Duodenal mucosa (tissue), 2 donors: Measurements from ENCODE around the gene KCNG2.

ENCODE experiments used
- H3K27ac ChIP-seq: one replicate; pipeline ENCODE4 v1.7.0; 2013; ENCODE audit warnings: low read depth, low read length
- H3K27me3 ChIP-seq, 2 donors: one replicate each; pipeline ENCODE4 v1.7.0; 2013; ENCODE audit warnings: low read length in 2 of 2, control low read depth in 1 of 2; ENCODE audit not compliant: insufficient read depth in 2 of 2, control insufficient read depth in 1 of 2
- H3K36me3 ChIP-seq, 2 donors: one replicate each; pipeline ENCODE4 v1.7.0; 2013; ENCODE audit warnings: low read length in 2 of 2, control low read depth in 1 of 2; ENCODE audit not compliant: insufficient read depth in 2 of 2, control insufficient read depth in 1 of 2
- H3K4me1 ChIP-seq, 2 donors: one replicate each; pipeline ENCODE4 v1.7.0; 2013; ENCODE audit warnings: low read length in 2 of 2, control low read depth in 1 of 2; ENCODE audit not compliant: insufficient read depth in 2 of 2, control insufficient read depth in 1 of 2
- H3K4me3 ChIP-seq, 2 donors: one replicate each; pipeline ENCODE4 v1.7.0; 2013; ENCODE audit warnings: low read length in 2 of 2, low read depth in 1 of 2
- H3K9ac ChIP-seq, 2 donors: one replicate each; pipeline ENCODE4 v1.7.0; 2013; ENCODE audit warnings: low read length in 2 of 2, low read depth in 1 of 2
- H3K9me3 ChIP-seq, 2 donors: one replicate each; pipeline ENCODE4 v1.7.0; 2013; ENCODE audit warnings: low read length in 2 of 2, control low read depth in 1 of 2; ENCODE audit not compliant: control insufficient read depth in 1 of 2

KCNG2 gene

DNA sequence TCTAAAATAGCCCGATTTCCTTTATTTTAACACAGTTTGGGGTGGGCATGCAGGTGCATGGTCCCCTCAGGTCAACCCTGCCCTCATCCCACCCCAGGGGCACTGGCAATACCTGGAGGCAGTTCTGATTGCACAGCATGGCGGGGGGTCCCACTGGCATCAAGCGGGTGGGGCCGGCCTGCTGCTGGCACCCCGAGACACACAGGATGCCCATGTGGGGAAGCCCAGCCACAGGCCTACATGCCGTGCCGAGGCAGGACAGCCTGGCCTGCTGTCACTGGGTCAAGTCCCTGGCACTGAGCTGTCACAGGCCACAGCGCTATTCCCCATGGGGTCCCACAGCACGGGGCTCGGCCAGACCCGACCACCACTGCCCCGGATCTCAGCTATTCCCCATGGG is 11.9 kb upstream of the KCNG2 start:
- no peak overlapping the region for H3K4me3 ChIP-seq
- no peak overlapping the region for H3K27ac ChIP-seq
- peaks cover 17 to 29% of the 10 kb centered on the region in 2 donors for H3K27me3 ChIP-seq
- peaks cover 0 to 4% of the 10 kb centered on the region in 2 donors for H3K9me3 ChIP-seq
- no peaks in the 10 kb centered on the region for H3K36me3 ChIP-seq
- no peaks in the 10 kb centered on the region for H3K4me1 ChIP-seq
- no peak overlapping the region for H3K9ac ChIP-seq

DNA sequence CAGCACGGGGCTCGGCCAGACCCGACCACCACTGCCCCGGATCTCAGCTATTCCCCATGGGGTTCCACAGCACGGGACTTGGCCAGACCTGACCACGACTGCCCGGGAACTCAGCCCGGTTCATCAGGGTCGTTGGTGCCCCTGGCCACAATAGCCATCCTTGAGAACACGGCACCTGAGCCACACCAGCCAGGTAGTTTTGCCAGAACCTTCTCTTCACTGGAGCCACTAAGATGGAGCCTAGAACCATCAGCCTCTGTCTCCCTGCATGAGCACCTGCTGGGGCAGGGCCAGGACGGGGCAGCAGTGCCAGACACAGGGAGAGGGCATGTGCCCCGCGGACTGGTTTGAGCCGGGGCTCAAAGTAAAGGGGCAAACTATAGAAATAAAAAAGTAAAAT is 11.4 kb upstream of the KCNG2 start:
- H3K9me3 ChIP-seq: peaks cover 0 to 4% of the 10 kb centered on the region in 2 donors
- H3K27ac ChIP-seq: no peak overlapping the region
- H3K36me3 ChIP-seq: no peaks in the 10 kb centered on the region
- no peak overlapping the region for H3K4me3 ChIP-seq
- H3K9ac ChIP-seq: no peak overlapping the region
- peaks cover 18 to 32% of the 10 kb centered on the region in 2 donors for H3K27me3 ChIP-seq
- peaks cover 0 to 1% of the 10 kb centered on the region in 2 donors for H3K4me1 ChIP-seq

DNA sequence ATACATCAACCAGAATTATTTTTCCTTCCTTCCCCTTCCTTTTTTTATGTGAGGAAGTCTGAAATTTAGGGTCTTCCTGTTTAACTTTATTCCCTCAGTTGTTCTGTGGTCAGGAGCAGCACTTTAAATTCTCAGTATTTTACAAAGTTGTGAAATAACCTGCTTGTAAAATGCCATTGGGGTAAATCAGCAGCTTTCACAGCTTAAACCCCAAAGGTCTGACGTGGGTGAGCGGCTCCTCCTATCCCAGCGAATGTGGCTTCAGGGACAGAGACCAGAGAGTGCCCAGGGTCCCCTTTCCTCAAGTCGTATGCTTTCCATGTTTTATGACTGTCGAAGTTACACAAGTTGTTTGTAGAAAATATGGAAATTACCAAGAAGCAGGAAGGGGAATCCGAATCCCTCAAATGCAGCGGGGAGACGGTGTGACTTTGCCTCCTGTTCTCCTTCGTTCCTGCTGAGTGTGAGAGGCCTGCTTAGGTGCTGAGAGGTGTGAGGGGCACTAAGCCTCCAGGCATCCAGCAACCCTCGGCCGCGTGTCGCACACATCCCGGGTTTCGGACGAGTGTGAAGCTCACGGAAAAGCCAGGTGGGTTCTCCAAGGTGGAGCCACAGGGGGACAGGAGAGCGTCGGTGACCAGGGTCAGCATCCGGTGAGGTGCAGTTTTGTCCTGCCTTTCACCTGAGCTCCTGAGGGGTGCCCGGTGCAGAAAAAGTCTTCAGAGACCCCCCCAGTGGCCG is 10.8 kb upstream of the KCNG2 start:
- peaks cover 3 to 8% of the 10 kb centered on the region in 2 donors for H3K4me1 ChIP-seq
- no peak overlapping the region for H3K27ac ChIP-seq
- H3K9me3 ChIP-seq: peaks cover 0 to 4% of the 10 kb centered on the region in 2 donors
- peaks cover 24 to 34% of the 10 kb centered on the region in 2 donors for H3K27me3 ChIP-seq
- no peak overlapping the region for H3K9ac ChIP-seq
- no peaks in the 10 kb centered on the region for H3K36me3 ChIP-seq
- no peak overlapping the region for H3K4me3 ChIP-seq

DNA sequence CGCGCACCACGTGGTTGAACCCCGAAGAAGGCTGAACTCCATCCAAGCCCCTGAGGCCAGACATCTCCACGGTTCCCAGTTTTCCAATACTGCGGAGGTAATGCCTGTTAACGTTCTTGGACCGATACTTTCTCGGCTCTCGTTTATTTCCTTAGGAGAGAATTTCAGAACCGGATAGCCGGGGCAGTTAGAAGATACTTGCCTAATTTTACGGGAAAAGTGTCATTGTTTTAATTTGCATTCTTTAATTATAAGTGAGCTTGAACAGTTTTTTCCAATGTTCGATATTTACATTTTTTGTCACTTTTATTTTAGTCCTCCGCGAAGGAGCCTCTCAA is 10.2 kb upstream of the KCNG2 start:
- Histone ChIP-seq H3K4me3 (no peak overlapping the region), H3K4me1 (peaks cover 4 to 9% of the 10 kb centered on the region in 2 donors), H3K27ac (no peak overlapping the region), H3K36me3 (no peaks in the 10 kb centered on the region), H3K9ac (no peak overlapping the region), H3K9me3 (peaks cover 0 to 4% of the 10 kb centered on the region in 2 donors), H3K27me3 (peaks cover 25 to 34% of the 10 kb centered on the region in 2 donors)

DNA sequence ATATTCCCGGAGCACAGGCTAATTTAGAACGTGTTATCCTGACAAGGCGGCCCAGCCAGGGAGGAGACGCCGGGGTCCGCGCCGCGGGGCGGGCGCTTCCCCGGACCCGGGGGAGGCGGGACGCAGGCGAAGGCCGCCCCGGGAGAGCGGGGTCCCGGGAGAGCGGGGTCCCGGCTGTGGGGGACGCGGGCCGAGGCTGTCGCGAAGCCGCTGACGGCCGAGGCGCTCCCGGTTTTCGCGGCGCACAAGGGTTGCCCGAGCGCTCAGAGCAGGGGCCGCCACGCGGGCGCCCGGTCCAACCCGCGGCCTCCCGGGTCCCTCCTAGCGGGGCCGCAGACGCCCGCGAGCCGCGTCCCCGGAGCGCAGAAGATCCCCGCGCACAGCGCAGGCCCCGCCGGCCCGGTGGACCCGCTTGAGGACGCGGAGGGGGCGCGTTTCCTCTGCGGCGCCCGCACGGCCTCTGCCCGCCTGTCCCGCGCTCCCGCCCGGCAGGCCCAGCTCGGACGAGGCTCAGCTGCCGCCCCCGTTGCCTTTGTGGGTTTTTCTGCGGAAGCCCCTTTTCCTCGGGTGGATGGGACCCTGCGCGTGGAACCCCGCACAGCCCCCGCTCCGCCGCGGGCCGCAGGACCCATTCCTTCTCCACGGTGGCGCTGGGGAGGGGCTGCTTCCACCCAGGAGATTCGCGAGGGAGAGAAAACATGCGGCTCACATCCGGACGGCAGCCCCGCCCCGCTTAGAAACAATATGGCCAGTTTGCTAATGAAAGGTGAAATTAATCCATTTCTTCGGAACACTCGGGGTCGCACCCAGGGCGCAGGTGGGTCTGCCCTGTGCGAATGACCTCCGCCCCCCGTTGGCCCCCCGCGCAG is 9.6 kb upstream of the KCNG2 start:
- Histone ChIP-seq H3K9me3 (peaks cover 0 to 4% of the 10 kb centered on the region in 2 donors), H3K27ac (no peak overlapping the region), H3K27me3 (peaks cover 25 to 34% of the 10 kb centered on the region in 2 donors), H3K9ac (no peak overlapping the region), H3K4me3 (no peak overlapping the region), H3K4me1 (peaks cover 4 to 9% of the 10 kb centered on the region in 2 donors), H3K36me3 (no peaks in the 10 kb centered on the region)

DNA sequence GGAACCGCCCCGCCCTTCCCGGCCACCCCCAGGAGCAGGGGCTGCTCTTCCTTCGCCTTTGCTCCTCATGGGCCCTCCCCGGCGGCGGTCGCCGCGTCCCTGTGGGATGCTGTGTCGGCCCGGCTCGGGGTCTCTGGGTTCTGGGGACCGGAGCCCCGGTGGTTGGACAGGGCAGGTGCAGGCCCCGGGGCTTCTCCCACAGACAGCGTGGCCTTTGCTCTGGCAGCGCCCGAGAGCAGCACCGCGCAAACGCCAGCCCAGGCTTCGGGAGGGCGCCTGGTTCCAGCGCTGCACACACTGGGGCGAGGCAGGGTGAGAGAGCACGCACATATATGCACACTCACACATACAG is 9.0 kb upstream of the KCNG2 start:
- Histone ChIP-seq H3K4me1 (peaks cover 4 to 9% of the 10 kb centered on the region in 2 donors), H3K36me3 (no peaks in the 10 kb centered on the region), H3K9ac (no peak overlapping the region), H3K27me3 (peaks cover 25 to 34% of the 10 kb centered on the region in 2 donors), H3K4me3 (no peak overlapping the region), H3K9me3 (peaks cover 0 to 4% of the 10 kb centered on the region in 2 donors), H3K27ac (no peak overlapping the region)

DNA sequence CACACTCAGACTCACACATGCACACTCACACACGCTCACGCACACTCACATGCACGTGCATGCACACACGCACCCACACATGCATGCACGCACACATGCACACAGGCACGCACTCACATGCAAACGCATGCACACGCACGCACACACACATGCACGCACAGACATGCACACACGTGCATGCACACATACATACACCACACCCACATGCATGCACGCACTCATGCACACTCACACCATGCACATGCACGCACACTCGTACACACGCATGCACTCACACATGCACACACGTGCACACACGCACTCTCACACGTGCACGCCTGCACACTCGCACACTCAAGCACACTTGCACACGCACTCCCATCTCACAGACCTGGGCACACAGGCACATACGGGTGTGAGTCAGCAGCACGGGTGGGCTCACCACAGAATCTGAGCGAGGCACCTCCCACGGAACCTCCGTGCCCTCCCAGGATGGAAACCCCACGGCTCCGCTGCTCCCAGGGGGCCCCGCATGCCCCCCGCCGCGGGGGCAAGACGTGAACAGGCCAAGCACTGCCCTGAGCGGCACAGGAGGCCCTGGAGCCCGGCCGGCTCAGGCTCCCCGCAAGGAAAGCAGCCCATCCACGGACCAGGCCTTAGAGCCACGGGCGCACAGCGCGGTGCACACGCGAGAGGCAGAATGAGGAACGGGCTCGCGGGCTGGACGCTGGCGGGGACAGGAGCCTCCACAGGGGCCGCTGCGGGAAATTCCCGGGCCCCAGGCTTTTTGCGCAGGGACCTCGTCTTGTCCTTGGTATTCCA is 8.4 kb upstream of the KCNG2 start:
- H3K4me1 ChIP-seq: peaks cover 4 to 9% of the 10 kb centered on the region in 2 donors
- H3K9ac ChIP-seq: no peak overlapping the region
- H3K27ac ChIP-seq: no peak overlapping the region
- peaks cover 0 to 4% of the 10 kb centered on the region in 2 donors for H3K9me3 ChIP-seq
- no peak overlapping the region for H3K4me3 ChIP-seq
- no peaks in the 10 kb centered on the region for H3K36me3 ChIP-seq
- H3K27me3 ChIP-seq: peaks cover 25 to 34% of the 10 kb centered on the region in 2 donors

DNA sequence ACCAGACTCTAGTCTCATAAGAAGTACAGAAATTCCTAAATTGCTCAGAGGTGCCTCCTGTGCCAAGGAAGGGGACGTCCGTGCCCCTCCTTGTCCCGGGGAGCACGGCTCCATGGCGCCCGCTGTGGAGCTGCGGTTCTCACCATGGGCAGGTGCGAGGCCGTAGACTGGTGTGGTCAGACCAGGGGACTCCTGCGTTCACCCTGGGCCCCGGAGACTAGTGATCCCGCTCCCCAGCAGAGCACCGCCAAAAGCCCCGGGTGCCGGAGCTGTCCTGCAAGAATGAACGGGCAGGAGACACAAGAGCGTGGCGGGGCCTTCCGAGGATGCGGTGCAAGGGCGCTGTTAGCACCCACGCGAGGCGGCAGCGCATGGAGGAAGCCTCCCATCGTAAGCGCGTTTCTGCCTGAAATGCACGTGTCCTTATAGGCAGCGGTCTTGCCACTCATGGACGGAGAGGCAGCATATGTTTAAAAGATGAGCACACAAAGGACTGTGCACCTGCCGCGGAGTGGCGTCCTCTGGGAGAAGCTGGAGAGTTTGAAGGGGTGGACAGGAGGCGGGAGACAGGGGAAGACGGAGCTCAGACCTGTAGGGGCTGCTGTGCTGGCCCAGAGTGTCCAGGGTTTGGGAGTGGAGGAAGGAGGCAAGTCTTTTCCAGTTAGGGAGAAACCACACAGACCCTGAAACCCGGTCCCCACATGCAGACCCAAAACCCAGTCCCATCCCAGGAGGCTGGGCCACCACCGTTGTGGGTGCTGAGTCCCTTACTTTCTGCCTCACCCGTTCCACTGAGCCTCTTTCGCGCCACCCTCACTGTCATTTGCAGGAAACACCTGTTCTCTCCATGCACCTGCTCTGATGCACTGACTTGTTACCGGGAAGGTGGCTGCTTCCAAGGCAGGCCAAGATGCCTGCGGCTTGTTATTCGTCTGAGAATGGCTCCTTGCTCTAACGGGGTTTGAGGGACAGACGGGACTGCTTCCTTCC is 7.5 kb upstream of the KCNG2 start:
- no peak overlapping the region for H3K27ac ChIP-seq
- peaks cover 4 to 9% of the 10 kb centered on the region in 2 donors for H3K4me1 ChIP-seq
- no peak overlapping the region for H3K4me3 ChIP-seq
- H3K27me3 ChIP-seq: peaks cover 25 to 34% of the 10 kb centered on the region in 2 donors
- no peak overlapping the region for H3K9ac ChIP-seq
- H3K9me3 ChIP-seq: peaks cover 0 to 4% of the 10 kb centered on the region in 2 donors
- no peaks in the 10 kb centered on the region for H3K36me3 ChIP-seq
